HG03378 (cell line): ENCODE results near the gene SPATA31A6.
"Not testable (repeated sequence)": the region's sequence is repeated elsewhere in the genome, so short reads cannot be mapped to it uniquely, and the experiment has no call there.

Source experiments
- ATAC-seq: cut with Tn5 transposase; IDR thresholded peaks from one replicate; pipeline ENCODE4 v1.9.1; 2021; ENCODE audit warnings: mild to moderate bottlenecking, moderate library complexity; ENCODE audit not compliant: unreplicated experiment

SPATA31A6 gene

DNA sequence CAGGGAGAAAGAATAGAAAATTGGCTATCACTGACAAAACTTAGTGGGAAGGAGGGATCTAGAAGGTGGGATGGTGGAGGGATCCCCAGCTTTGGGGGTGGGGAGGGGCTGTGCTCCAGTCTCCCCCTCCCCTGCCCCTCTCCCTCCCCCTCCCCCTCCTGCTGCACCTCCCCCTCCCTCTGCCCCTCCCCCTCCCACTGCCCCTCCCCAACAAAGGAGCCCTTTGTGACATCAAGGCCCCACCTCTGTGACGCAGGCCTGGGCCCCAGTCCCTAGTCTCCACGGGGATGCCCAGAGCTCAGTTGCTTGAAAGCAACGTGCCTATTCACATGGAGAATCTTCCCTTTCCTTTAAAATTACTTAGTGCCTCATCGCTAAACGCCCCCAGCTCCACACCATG, at the start of gene SPATA31A6:
Gene SPATA31A6 (plus strand): TSS at position 301 of the 400 bp plus-strand sequence. CDS start 29 bp downstream, at position 330.
- ATAC-seq = not testable (repeated sequence)

DNA sequence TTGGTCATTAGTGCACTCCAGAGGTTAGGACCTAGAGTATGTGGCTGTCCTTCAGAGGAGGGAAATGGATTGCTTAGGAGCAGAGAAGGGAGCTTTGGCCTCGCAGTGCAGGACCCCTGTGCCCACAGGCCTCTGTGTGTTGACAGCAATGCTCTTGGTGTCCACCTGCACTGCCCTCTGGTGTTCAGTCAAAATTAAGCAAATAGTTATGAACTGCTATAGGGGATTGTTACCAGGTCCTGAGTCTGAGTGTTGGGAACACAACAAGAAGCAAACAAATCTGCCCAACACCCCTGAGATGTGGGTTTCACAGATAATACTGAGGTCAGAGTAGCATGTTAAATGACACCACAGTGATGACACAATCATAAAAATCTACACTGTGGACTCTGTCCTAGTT, 23.2 kb upstream of the SPATA31A6 start:
- not testable (repeated sequence) for ATAC-seq

DNA sequence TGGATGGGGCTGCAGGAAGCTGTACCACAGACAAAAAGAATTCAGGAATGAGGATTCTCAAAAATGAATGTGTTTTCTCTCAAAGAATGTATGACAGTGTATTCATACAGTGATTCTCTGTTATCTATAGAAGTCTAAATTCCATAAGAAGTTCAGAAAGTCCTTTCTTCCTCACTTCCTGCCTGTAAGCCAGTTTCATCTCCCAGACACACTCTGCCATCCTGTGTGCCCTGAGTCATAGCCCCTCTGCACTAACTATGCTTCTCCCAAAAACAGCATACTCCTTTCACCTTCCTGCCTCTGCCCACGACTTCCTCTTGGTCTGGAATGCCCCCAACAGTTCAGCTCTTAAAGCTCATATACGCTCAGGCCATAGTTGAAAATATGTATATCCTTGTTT, 36.4 kb downstream of the SPATA31A6 start:
- not testable (repeated sequence) for ATAC-seq

DNA sequence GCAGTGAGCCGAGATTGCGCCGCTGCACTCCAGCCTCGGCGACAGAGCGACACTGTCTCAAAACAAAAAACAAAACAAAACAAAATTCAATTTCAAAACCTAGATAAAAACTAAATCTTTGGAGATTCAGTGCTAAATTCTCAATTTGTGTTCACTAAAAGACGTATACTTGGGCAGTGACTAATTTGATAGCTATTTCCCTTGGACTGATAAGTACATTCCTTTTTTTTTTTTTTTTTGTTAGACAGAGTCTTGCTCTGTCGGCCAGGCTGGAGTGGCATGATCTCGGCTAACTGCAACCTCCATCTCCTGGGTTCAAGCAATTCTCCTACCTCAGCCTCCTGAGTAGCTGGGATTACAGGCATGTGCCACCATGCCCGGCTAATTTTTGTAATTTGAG, 39.8 kb downstream of the SPATA31A6 start:
- not testable (repeated sequence) for ATAC-seq

DNA sequence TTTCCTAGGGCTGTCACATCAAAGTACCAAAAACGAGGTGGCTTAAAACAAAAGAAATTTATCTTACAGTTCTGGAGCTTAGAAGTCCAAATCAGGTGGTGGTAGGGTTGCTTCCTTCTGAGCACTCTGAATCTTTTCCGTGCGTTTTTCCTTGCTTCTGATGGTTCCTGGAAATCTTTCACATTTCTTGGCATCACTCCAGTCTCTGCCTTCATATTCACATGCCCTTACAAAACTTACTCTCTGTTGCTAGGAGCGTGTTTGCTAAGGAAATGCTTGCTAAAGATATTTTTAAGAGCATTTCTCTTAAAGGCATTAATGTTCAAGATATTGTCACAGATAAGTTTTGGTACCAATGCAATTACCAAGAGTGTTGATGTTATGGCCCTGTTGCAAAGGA, 49.6 kb downstream of the SPATA31A6 start:
- not testable (repeated sequence) for ATAC-seq

DNA sequence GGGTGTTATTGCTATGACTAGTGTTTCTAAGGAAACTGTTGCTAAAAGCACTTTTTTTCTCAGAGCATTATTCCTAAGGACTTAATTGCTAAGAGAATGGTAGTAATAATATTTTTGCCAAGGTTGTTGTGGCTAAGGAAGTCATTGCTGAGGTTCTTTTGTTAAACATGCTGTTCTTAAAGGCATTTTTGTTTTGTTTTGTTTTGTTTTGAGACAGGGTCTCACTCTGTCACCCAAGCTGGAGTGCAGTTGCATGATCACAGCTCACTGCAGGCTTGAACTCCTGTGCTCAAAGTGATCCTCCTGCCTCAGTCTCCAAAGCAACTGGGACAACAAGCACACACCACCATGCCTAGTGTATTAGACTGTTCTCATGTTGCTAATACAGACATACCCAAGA, 51.2 kb downstream of the SPATA31A6 start:
- not testable (repeated sequence) for ATAC-seq

DNA sequence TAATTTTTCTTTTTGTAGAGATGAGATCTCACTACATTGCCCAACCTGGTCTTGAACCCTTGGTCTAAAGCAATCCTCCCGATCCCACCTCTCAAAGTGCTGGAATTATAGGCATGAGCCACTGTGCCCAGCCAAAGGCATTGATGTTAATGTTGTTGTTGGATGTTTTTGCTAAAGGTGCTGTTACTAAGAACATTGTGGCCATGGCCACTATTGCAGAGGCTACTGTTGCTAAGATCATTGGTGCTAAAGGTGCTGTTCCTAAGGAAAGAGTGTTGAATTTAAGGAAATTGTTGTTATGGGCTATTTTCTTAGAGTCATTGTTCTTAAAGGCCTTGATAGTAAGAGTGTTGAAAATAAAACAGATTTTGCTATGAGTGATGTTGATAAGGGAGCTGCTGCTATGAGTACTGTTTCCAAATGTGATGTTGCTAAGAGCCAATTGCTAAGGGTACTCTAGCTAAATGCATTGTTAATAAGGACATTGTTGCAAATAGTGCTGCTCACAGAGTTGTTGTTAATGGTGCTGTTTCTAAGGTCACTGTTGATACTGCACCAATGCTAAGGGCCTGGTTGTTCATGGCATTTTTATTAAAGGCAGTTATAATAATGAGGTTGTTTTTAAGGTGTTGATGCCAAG, 52.0 kb downstream of the SPATA31A6 start:
- not testable (repeated sequence) for ATAC-seq

DNA sequence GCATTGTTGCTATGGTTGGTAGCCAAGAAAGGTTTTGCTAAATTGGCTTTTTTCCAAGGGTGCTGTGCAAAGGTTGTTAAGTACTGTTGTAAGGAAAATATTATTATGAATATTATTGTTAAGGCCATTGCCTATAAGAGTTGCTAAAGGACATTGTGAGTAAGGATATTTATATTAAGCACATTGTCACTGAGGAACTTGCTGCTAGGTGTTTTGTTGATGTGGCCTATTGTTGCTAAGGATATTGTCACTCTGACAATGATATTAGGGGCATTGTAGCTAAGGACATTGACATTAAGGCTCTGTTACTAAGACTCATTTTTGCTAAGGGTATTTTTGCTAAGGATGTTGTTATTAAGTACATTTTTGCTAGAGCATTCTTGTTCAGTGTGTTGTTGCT, 52.6 kb downstream of the SPATA31A6 start:
- not testable (repeated sequence) for ATAC-seq

DNA sequence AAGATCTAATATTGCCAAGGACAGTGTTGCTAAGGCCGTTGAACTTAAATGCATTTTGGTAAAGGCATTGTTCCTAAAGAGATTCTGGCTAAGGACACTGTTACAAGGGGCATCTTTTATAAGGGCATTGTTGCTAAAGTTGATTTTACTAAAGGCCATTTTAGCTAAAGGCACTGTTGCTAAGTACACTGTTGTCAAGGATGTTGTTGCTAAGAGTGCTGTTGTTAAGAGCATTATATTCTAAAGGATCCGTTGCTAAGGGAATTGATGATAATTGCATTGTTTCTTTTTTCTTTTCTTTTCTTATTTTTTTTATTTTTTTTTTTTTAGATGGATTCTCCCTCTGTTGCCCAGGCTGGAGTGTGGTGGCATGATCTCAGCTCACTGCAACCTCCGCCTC, 53.9 kb downstream of the SPATA31A6 start:
- ATAC-seq = not testable (repeated sequence)

DNA sequence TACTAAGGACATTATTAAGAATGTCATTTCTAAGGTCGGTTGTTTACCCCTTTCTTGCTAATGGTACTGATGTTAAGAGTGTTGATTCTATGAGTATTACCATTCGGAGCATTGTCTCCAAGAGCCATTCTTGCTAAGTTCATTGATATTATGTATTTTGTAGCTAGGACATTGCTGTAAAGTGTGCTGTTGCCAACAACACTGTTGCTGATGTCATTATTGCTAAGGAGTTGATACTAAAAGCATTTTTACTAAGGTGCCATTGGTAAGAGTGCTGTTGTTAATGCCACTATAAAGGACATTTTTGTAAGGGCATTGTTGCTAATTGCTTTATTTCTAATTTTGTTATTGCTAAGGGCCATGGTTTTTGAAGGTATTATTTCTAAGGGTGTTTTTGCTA, 55.4 kb downstream of the SPATA31A6 start:
- ATAC-seq = not testable (repeated sequence)
